K562 (cell line): ENCODE results near the gene DAGLA. TPM values are rescaled to one million over a fixed set of nuclear protein-coding genes. Genes with fewer than 3 reads are reported as not detected.
"Not testable (repeated sequence)": the region's sequence is repeated elsewhere in the genome, so short reads cannot be mapped to it uniquely, and the experiment has no call there.

Experiments
- ATAC-seq: fragments of 200-7000 bp; cut with Tn5 transposase; 3 replicates; pipeline ENCODE4 v1.9.1; 2020; ENCODE audit warnings: moderate library complexity
- BruUV-seq: library from RNA; stranded (reverse); fragments of 400-500 nt; replicated peaks from 2 replicates; lab custom pipeline; 2021; lab: Mats Ljungman, UMichigan
- CTCF ChIA-PET: fragments of 300-600 bp; formaldehyde crosslinking; extraction: SDS; loops from one replicate; lab custom pipeline; 2021; ENCODE audit warnings: low intra/inter-chr PET ratio; lab: Yijun Ruan, JAX
- POLR2A ChIA-PET: fragments of 300-600, 350-650 bp; sonication (Branson Sonifier 250); formaldehyde crosslinking; extraction: SDS; loops from one replicate; lab custom pipeline; 2021; ENCODE audit warnings: antibody characterized with exemption, inconsistent platforms; lab: Yijun Ruan, JAX
- DNase-seq, 4 experiments: peaks; one replicate each; pipeline versions ENCODE4 v3.0.0 to v3.0.0-alpha.2; 2011 to 2018; ENCODE audit warnings: low spot score in 3 of 4, mixed read lengths in 3 of 4; ENCODE audit errors: extremely low read depth in 1 of 4
- FAIRE-seq: peaks from 2 replicates; lab custom pipeline; 2011; peaks lifted over from hg19 to GRCh38; lab: Jason Lieb, UNC
- H2AFZ ChIP-seq: 2 replicates; pipeline ENCODE4 v1.6.0; 2011; ENCODE audit warnings: low read depth, low read length, control low read depth, inconsistent platforms
- H3K27ac ChIP-seq: fragments of 200-600 bp; 3 replicates; pipeline ENCODE4 v1.8.0; 2011; ENCODE audit warnings: low read depth, mild to moderate bottlenecking, control low read depth, inconsistent platforms, low read length, moderate library complexity, mixed read lengths; ENCODE audit errors: extremely low read depth
- H3K27me3 ChIP-seq, 2 experiments: fragments of 300-600 bp in 1 of 2; 2 replicates in 1 of 2; 3 replicates in 1 of 2; pipeline versions ENCODE4 v1.6.0 to v1.8.0; 2011; ENCODE audit warnings: inconsistent platforms in 2 of 2, low read length in 2 of 2, mild to moderate bottlenecking in 1 of 2, mixed read lengths in 1 of 2, moderate library complexity in 1 of 2; ENCODE audit not compliant: control insufficient read depth in 2 of 2, insufficient read depth in 2 of 2
- H3K36me3 ChIP-seq: fragments of 300-600 bp; 3 replicates; pipeline ENCODE4 v1.8.0; 2011; ENCODE audit warnings: mild to moderate bottlenecking, low read length, inconsistent platforms; ENCODE audit not compliant: control insufficient read depth, insufficient read depth
- H3K4me1 ChIP-seq, 2 experiments: fragments of 200-600 bp in 1 of 2; replicated peaks in 1 of 2; 2 replicates in 1 of 2; 3 replicates in 1 of 2; pipeline versions ENCODE4 v1.5.1 to v1.8.0; 2011; ENCODE audit warnings: inconsistent platforms in 2 of 2, low read length in 2 of 2, mild to moderate bottlenecking in 1 of 2, mixed read lengths in 1 of 2, moderate library complexity in 1 of 2; ENCODE audit not compliant: control insufficient read depth in 2 of 2, insufficient read depth in 2 of 2
- H3K4me2 ChIP-seq: 2 replicates; pipeline ENCODE4 v1.6.1; 2011; ENCODE audit warnings: low read length, control low read depth, inconsistent platforms, mixed read lengths; ENCODE audit not compliant: insufficient read depth
- H3K4me3 ChIP-seq: fragments of 200-600 bp; sonication (generic), shearing (Covaris generic); 2 replicates; pipeline ENCODE4 v1.5.1; 2016; ENCODE audit warnings: control low read depth, inconsistent platforms
- H3K79me2 ChIP-seq: fragments of 200-600 bp; 3 replicates; pipeline ENCODE4 v1.8.0; 2011; ENCODE audit warnings: low read length, inconsistent platforms; ENCODE audit not compliant: control insufficient read depth, insufficient read depth
- H3K9ac ChIP-seq, 2 experiments: 2 replicates each; pipeline versions ENCODE4 v1.6.0 to v1.6.1; 2011; ENCODE audit warnings: low read depth in 2 of 2, low read length in 2 of 2, control low read depth in 1 of 2, inconsistent platforms in 1 of 2, mild to moderate bottlenecking in 1 of 2, mixed read lengths in 1 of 2; ENCODE audit not compliant: insufficient read depth in 1 of 2
- H3K9me1 ChIP-seq: one replicate; pipeline ENCODE4 v1.6.0; 2011; ENCODE audit warnings: inconsistent platforms, mild to moderate bottlenecking, low read length, moderate library complexity; ENCODE audit not compliant: control insufficient read depth, insufficient read depth
- H3K9me3 ChIP-seq: replicated peaks from 2 replicates; pipeline ENCODE4 v1.5.1; 2011; ENCODE audit warnings: low read depth, low read length, inconsistent platforms; ENCODE audit not compliant: control insufficient read depth, insufficient read depth
- H4K20me1 ChIP-seq: replicated peaks from 2 replicates; pipeline ENCODE4 v1.6.1; 2011; ENCODE audit warnings: low read length, inconsistent platforms, mixed read lengths; ENCODE audit not compliant: control insufficient read depth, insufficient read depth
- CEBPB ChIP-seq: fragments of 450-650 bp; IDR thresholded peaks from 2 replicates; pipeline ENCODE4 v1.6.1; 2016; ENCODE audit warnings: missing genetic modification characterization, missing compliant biosample characterization
- CEBPG ChIP-seq, 3 experiments: fragments of 200-800 bp in 1 of 3; sonication (Bioruptor generic) in 1 of 3; sonication (generic) in 1 of 3; formaldehyde crosslinking in 1 of 3; IDR thresholded peaks in 2 of 3; conservative IDR thresholded peaks in 1 of 3; 2 replicates each; pipeline versions ENCODE4 v1.6.1 to v1.8.0; 2016 to 2022; ENCODE audit warnings: missing compliant biosample characterization in 2 of 3, missing genetic modification characterization in 2 of 3, mild to moderate bottlenecking in 1 of 3, missing genetic modification reagents in 1 of 3
- CTCF ChIP-seq, 3 experiments: IDR thresholded peaks in 2 of 3; conservative IDR thresholded peaks in 1 of 3; 2 replicates each; pipeline ENCODE4 v1.5.1; 2011 to 2012; ENCODE audit warnings: low read length in 3 of 3, mild to moderate bottlenecking in 3 of 3, control low read depth in 2 of 3, improper control_type of control experiment in 1 of 3, inconsistent platforms in 1 of 3, low read depth in 1 of 3, mixed read lengths in 1 of 3, moderate library complexity in 1 of 3; ENCODE audit not compliant: insufficient read depth in 2 of 3
- WGBS: fragments of 100-300 bp; shearing (Covaris generic); methylation state at CpG from one replicate; pipeline ENCODE4 v1.1.6; 2016; ENCODE audit warnings: low coverage, mixed read lengths; ENCODE audit not compliant: insufficient coverage; ENCODE audit errors: missing lambda C conversion rate; 5-methylcytosine and 5-hydroxymethylcytosine counted together
- in situ Hi-C: fragments of 300-500 bp; cut with MboI; formaldehyde crosslinking; loops from 4 replicates; pipeline ENCODE4 v1.15.0; 2018; ENCODE audit warnings: inconsistent platforms, mixed read lengths
- intact Hi-C: fragments of 100-400 bp; cut with micrococcal nuclease; formaldehyde crosslinking; loops from 2 replicates; pipeline ENCODE4 v1.14.2; 2022
- polyA plus RNA-seq, 8 experiments: library from polyadenylated mRNA; depleted of rRNA in 4 of 8; stranded (reverse) in 5 of 8; unstranded in 3 of 8; fragments of >200 nt; fragmentation: Nextera tagmentation in 2 of 8; fragmentation: Illumina TruSeq in 1 of 8; extraction: Ambion mirVana in 2 of 8; extraction: Trizol in 1 of 8; gene quantifications; 2 replicates each; pipeline versions ENCODE4 v1.2.1 to v1.2.3, GENCODE V29; 2011 to 2014; ENCODE audit warnings: inconsistent platforms in 1 of 8, missing spikeins in 1 of 8
- total RNA-seq, 7 experiments: library from RNA; depleted of rRNA in 6 of 7; stranded (reverse); fragments of >200 nt in 6 of 7; fragmentation: Illumina TruSeq in 2 of 7; extraction: Trizol in 2 of 7; gene quantifications; 2 replicates each; pipeline versions ENCODE4 v1.2.1 to v1.2.3, GENCODE V29; 2011 to 2021; ENCODE audit warnings: low replicate concordance in 1 of 7

DAGLA gene
- total and polyA plus RNA-seq, 9 of the 15 experiments (the other 6 are each of a cell fraction or from before 2014, with no cell fraction given) = 0.03 to 0.16 (median 0.04) TPM; not detected in 4

- H3K9me1 ChIP-seq; H3K4me1 ChIP-seq; BruUV-seq; POLR2A ChIA-PET; CTCF ChIA-PET; H2AFZ ChIP-seq; intact Hi-C loops; H4K20me1 ChIP-seq; in situ Hi-C loops; H3K27ac ChIP-seq; H3K9ac ChIP-seq; H3K79me2 ChIP-seq; H3K4me3 ChIP-seq; H3K36me3 ChIP-seq; H3K4me2 ChIP-seq; H3K9me3 ChIP-seq; TF ChIP-seq CEBPG (tag; conservative IDR thresholded peaks at IDR 0.05 in 1 of 2, IDR thresholded peaks at IDR 0.05 in 1 of 2): not testable (repeated sequence)
- ATAC-seq (peak; percentile 83), DNase-seq (peak in 1 of 4 experiments; percentile 26), FAIRE-seq (peak; percentile 69)
- peaks cover 15 to 38% of the 10 kb centered on the region in 2 experiments; a peak in 3 of 5 replicates for H3K27me3 ChIP-seq
- TF ChIP-seq CEBPB = peak; percentile 49
- TF ChIP-seq CEBPG (CRISPR knock-in tag; IDR thresholded peaks at IDR 0.05) = peak; percentile 23; the same call in 1 of the 2 replicates
- peak; percentile 36 to 38 (median 36); a peak in 3 of 6 replicates for TF ChIP-seq CTCF (IDR thresholded peaks at IDR 0.05 in 2 of 3, conservative IDR thresholded peaks at IDR 0.05 in 1 of 3; ENCODE audit: insufficient read depth in 2 of 3, low read depth in 1 of 3, low read length in 3 of 3)
- WGBS = 0% methylated on average over 3 of the region's 4 CpGs
Observed at GRCh38 chr11:61660997-61661396, 19.2 kb upstream of the DAGLA start.
